ENCODE data around the gene MAP6.

Gene MAP6

DNA sequence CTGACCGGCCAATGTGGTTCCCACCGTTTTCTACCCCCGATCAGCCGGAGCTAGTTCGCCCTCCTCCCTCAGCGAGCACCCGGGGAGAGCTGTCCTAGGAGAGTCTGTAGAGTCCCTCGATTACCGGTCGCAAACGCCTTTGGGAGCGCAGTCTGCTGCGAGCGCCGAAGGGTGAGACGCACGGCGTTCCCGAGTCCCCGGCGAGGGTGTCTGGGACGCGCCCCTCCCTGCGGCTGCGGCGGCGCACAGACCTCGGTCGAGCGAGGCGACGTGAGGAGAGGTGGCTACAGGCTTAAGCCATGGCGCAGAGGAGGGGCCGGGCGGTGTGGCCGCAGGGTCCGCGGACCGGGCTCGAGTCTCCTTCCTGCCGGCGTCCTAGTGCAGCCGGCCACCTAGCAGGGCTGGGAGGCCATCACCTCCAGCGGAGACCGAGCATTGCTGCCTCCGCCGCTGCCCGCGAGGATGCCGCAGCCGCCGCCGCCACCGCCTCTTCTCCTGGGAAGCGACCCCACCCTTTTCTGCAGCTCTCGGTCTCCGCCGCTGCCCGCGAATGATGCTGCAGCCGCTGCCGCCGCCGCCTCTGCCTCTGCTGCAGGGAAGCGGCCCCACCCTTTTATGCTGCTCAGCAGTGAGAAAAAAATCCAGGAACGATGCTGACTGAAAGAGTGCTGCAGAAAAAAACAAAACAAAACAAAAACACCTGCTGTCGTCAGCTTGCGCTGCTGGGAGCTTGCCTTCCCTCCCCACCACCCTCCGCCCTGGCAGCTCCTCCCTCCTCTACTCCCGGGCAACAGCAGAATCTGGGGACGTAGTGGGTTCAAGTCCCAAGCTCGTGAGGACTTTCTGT, at the start of gene MAP6:
Gene MAP6, minus strand, starts transcription at position 588 of the 847 bp plus-strand sequence. CDS start 669 bp downstream, outside the sequence.
- DNase-seq (ENCODE audit: insufficient read length, low spot score) (peak; percentile 45), FAIRE-seq (no peak)
- TF ChIP-seq, protein P1, sequence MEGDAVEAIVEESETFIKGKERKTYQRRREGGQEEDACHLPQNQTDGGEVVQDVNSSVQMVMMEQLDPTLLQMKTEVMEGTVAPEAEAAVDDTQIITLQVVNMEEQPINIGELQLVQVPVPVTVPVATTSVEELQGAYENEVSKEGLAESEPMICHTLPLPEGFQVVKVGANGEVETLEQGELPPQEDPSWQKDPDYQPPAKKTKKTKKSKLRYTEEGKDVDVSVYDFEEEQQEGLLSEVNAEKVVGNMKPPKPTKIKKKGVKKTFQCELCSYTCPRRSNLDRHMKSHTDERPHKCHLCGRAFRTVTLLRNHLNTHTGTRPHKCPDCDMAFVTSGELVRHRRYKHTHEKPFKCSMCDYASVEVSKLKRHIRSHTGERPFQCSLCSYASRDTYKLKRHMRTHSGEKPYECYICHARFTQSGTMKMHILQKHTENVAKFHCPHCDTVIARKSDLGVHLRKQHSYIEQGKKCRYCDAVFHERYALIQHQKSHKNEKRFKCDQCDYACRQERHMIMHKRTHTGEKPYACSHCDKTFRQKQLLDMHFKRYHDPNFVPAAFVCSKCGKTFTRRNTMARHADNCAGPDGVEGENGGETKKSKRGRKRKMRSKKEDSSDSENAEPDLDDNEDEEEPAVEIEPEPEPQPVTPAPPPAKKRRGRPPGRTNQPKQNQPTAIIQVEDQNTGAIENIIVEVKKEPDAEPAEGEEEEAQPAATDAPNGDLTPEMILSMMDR (IDR thresholded peaks at IDR 0.05; ENCODE audit: insufficient read depth, missing control alignments), result no peak

DNA sequence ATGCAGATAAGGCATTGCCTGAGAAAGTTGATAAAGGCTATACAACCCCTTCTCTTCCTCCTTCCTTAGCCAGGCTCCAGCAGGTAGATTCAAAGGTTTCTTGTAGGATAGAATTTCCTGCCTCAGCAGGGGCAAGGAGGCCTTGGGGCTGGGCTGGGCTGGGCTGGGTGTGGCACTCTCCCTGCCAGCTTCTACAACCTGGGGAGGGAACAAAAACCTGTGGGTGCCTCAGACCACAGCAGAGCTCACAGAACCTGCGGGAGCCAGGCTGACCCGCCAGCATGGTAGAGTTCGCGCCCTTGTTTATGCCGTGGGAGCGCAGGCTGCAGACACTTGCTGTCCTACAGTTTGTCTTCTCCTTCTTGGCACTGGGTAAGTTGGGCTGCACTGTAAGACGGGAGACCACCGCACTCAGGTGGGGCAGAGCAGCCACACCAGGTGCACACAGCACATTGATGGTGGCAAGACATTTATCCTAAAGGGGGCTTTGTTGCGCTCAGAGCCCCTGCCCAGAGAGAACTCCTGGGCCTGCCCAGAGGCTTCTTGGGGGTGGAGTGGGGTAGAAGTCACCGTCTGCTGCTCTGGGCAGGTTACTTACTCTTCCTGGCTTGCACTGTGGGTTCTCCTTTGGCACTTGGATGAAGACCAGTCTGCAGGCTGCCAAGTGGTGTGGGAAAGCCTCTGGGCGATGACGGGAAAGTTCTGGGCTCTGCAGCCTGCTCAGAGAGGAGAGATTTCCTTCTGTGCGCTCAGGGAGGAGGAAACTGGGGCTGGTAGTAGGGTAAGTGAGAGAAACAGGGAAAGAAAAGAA, 49.0 kb upstream of the MAP6 start, which contains the start of gene MOGAT2:
Gene MOGAT2, plus strand, starts transcription at position 231 of the 811 bp plus-strand sequence. Its CDS starts 51 bp downstream, at position 282.
- FAIRE-seq (no peak), DNase-seq (ENCODE audit: insufficient read length, low spot score) (no peak)
- TF ChIP-seq, protein P1 (IDR thresholded peaks at IDR 0.05; ENCODE audit: insufficient read depth, missing control alignments), result no peak

- FAIRE-seq, result no peak
- no peak for DNase-seq (ENCODE audit: insufficient read length, low spot score)
- TF ChIP-seq, protein P1 (IDR thresholded peaks at IDR 0.05; ENCODE audit: insufficient read depth, missing control alignments), result no peak
Measured at GRCh38 chr11:75716659-75717058, 47.8 kb upstream of the MAP6 start.

DNA sequence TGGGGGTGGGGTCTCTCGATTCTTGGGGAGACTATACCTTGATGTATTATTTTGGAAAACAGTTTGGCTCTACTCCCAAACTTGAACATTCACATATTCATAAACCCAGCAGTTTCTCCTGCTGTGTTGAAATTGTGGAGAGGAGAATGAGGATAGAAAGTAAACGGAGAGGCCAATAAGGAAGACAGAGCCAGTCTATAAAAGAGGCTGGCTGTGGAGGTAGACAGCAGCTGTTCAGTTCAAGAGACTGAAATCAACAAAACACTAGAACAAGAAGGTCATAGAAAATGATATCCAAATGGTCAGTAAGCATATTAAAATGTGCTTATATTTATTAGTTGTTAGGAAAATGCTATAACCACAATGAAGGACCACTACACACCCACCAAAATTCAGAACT, 46.9 kb upstream of the MAP6 start:
- TF ChIP-seq, protein P1 (IDR thresholded peaks at IDR 0.05; ENCODE audit: insufficient read depth, missing control alignments), result no peak
- FAIRE-seq (no peak), DNase-seq (ENCODE audit: insufficient read length, low spot score) (no peak)

DNA sequence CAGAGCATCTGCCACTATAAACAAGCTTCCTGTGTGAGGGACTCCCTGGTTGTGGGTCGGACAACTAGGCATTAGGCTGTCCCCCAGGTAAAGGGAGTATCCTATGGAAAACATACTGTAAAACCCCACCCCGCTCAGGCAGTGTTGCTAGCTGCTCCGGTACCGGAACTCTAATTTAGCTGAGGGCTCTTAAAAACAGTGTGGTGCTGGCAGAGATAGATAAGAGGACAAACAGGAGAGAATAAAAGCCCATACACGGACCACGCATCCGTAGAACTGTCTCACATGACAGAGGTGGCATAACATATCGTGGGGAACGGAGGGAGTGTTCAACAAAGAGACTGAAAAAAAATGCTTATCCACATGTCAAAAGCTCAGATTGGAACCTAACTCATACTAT, 45.4 kb upstream of the MAP6 start:
- TF ChIP-seq, protein P1 (IDR thresholded peaks at IDR 0.05; ENCODE audit: insufficient read depth, missing control alignments), result no peak
- DNase-seq (ENCODE audit: insufficient read length, low spot score) (no peak), FAIRE-seq (no peak)

GRCh38 chr11:75706260-75706729, 37.5 kb upstream of the MAP6 start:
- DNase-seq (ENCODE audit: insufficient read length, low spot score) (peak; percentile 76), FAIRE-seq (no peak)
- TF ChIP-seq, protein P1 (IDR thresholded peaks at IDR 0.05; ENCODE audit: insufficient read depth, missing control alignments), result peak; percentile 79
